ENCODE results near the gene IL1RN.
A peak's percentile ranks its signal among the peaks of the same experiment; 100 is the strongest.

IL1RN gene

GRCh38 chr2:113157118-113157896, 29.9 kb downstream of the IL1RN start:
- no peak for DNase-seq

GRCh38 chr2:113157897-113158753, 30.7 kb downstream of the IL1RN start:
- DNase-seq, result no peak

- no peak for DNase-seq
These were observed 31.6 kb downstream of the IL1RN start for GRCh38 chr2:113158884-113159553.

- DNase-seq, result no peak
These were observed 32.9 kb downstream of the IL1RN start for GRCh38 chr2:113160248-113160647.

- DNase-seq, result no peak
These were observed 33.6 kb downstream of the IL1RN start for GRCh38 chr2:113160962-113161361.

- no peak for DNase-seq
These were observed 34.8 kb downstream of the IL1RN start for GRCh38 chr2:113162173-113162572.

GRCh38 chr2:113162869-113163268, 35.5 kb downstream of the IL1RN start:
- DNase-seq, result no peak

- no peak for DNase-seq
These were observed 37.0 kb downstream of the IL1RN start for GRCh38 chr2:113164215-113164929.

- no peak for DNase-seq
These were observed 37.7 kb downstream of the IL1RN start for GRCh38 chr2:113164930-113165585.

GRCh38 chr2:113166187-113166645, 38.8 kb downstream of the IL1RN start:
- DNase-seq, result no peak

- DNase-seq, result peak; percentile 32
These were observed 39.9 kb downstream of the IL1RN start for GRCh38 chr2:113167115-113167932.

GRCh38 chr2:113167962-113168340, 40.6 kb downstream of the IL1RN start:
- DNase-seq, result no peak

GRCh38 chr2:113169002-113169530, 41.7 kb downstream of the IL1RN start:
- no peak for DNase-seq

GRCh38 chr2:113169586-113169985, 42.2 kb downstream of the IL1RN start:
- no peak for DNase-seq

GRCh38 chr2:113171334-113172075, 44.1 kb downstream of the IL1RN start:
- no peak for DNase-seq

GRCh38 chr2:113172721-113173541, 45.5 kb downstream of the IL1RN start:
- DNase-seq, result no peak

- DNase-seq, result no peak
These were observed 46.4 kb downstream of the IL1RN start, which contains the start of gene PSD4 for GRCh38 chr2:113173542-113174375. Gene PSD4, plus strand, starts transcription at chr2:113173971. Its CDS starts 8,486 bp downstream, at chr2:113182457.

GRCh38 chr2:113174376-113174750, 47.0 kb downstream of the IL1RN start:
- DNase-seq, result no peak
